Stimulated activated CD8-positive, alpha-beta memory T cell treated with anti-CD3 and anti-CD28 coated beads, Interleukin-15, amount 100 ng/mL, for 48 hours (primary cell): ENCODE results near the gene GGN.
"Not testable (repeated sequence)": the region's sequence is repeated elsewhere in the genome, so short reads cannot be mapped to it uniquely, and the experiment has no call there.

Experiments used
- DNase-seq, 2 donors: peaks; one replicate each; pipeline ENCODE4 v3.0.0-alpha.2; 2020; ENCODE audit warnings: low read depth in 2 of 2

GGN gene

GRCh38 chr19:38387550-38388348, at the start of gene GGN:
Gene GGN (minus strand): TSS chr19:38388034. CDS start chr19:38387261, 773 bp downstream.
- peak; percentile 59 to 76 for DNase-seq

GRCh38 chr19:38437295-38437694, 49.5 kb upstream of the GGN start:
- no peak for DNase-seq

- no peak for DNase-seq
Observed at GRCh38 chr19:38434549-38435051, 46.8 kb upstream of the GGN start.

- peak in 1 of 2 donors; percentile 56 for DNase-seq
Observed at GRCh38 chr19:38433268-38433733, 45.5 kb upstream of the GGN start, which contains the start of gene RYR1. Gene RYR1 (plus strand): TSS chr19:38433691. CDS start chr19:38433830, 139 bp downstream.

- DNase-seq: no peak
Observed at GRCh38 chr19:38430931-38431330, 43.1 kb upstream of the GGN start.

GRCh38 chr19:38429811-38430156, 42.0 kb upstream of the GGN start:
- DNase-seq: no peak

GRCh38 chr19:38429055-38429810, 41.4 kb upstream of the GGN start:
- DNase-seq: peak in 1 of 2 donors; percentile 9

GRCh38 chr19:38427035-38427677, 39.3 kb upstream of the GGN start:
- peak in 1 of 2 donors; percentile 46 for DNase-seq

GRCh38 chr19:38425810-38426466, 38.1 kb upstream of the GGN start, which contains the start of gene RASGRP4:
Gene RASGRP4 (minus strand): TSS chr19:38426219. CDS start chr19:38426091, 128 bp downstream.
- peak; percentile 33 to 46 for DNase-seq

GRCh38 chr19:38425222-38425809, 37.5 kb upstream of the GGN start:
- DNase-seq: no peak

GRCh38 chr19:38424272-38424671, 36.4 kb upstream of the GGN start:
- no peak for DNase-seq

- DNase-seq: no peak
Observed at GRCh38 chr19:38422438-38422837, 34.6 kb upstream of the GGN start.

- DNase-seq: no peak
Observed at GRCh38 chr19:38421856-38422255, 34.0 kb upstream of the GGN start.

GRCh38 chr19:38420935-38421334, 33.1 kb upstream of the GGN start:
- no peak for DNase-seq

- peak; percentile 43 to 59 for DNase-seq
Observed at GRCh38 chr19:38417544-38418506, 30.0 kb upstream of the GGN start.

- no peak for DNase-seq
Observed at GRCh38 chr19:38417146-38417543, 29.3 kb upstream of the GGN start.

- no peak for DNase-seq
Observed at GRCh38 chr19:38413416-38413815, 25.6 kb upstream of the GGN start.

- DNase-seq: no peak
Observed at GRCh38 chr19:38412961-38413360, 25.1 kb upstream of the GGN start.

- DNase-seq: no peak
Observed at GRCh38 chr19:38412491-38412890, 24.7 kb upstream of the GGN start.

GRCh38 chr19:38411898-38412297, 24.1 kb upstream of the GGN start:
- not testable (repeated sequence) for DNase-seq
